HG02759 (cell line): Measurements from ENCODE around the gene DERA.
"Not testable (repeated sequence)": the region's sequence is repeated elsewhere in the genome, so short reads cannot be mapped to it uniquely, and the experiment has no call there.

ENCODE experiments used
- ATAC-seq: cut with Tn5 transposase; IDR thresholded peaks from one replicate; pipeline ENCODE4 v1.9.1; 2021; ENCODE audit warnings: mild to moderate bottlenecking, moderate library complexity; ENCODE audit not compliant: unreplicated experiment

DERA gene

DNA sequence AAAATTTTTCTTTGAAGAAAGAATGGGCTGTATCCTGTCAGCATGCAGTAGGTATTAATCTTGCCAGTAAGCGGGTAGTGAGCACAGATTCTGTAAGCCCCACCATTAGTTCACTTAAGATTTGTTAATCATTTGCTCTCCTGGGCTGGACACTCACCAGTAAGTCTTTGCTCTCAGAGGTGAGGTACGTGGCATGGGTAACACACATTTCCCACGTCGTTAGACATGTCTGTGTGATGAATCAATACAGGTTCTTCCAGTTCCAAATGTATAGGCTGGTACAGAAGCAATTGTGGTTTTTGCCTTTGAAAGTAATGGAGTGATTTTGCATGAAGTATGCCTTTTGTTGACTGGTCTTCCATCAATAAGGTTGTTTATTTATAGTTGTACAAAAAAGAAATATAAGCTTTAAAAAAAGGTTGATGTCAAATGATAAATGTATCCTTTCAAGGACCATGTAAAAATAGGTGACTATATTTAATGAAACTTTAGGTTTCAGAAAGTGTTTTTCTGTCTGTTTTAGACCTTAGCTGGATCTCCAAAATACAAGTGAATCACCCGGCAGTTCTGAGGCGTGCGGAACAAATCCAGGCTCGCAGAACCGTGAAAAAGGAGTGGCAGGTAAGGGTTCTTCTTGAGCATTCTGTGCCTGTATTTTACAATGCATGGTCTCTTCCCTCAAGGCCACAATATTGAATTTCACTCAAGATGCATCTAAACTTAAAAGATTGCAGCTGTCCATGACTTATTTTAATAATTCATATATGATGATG is 45.5 kb downstream of the DERA start:
- no peak for ATAC-seq

DNA sequence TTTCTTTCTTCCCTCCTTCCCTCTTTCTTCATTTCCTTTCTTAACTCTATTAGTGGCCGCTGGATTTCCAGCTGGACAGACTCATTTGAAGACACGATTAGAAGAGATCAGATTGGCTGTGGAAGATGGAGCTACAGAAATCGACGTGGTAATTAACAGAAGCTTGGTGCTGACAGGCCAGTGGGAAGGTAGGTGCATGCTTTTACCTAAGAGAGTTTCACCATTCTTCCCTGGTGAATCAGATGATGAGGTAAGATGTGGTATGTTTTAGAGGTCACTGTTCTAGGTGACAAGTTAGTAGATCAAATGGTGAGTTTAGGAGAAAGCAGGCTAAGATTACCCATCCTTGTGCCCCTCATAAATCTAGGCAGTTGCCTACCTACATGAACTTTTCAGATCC is 51.6 kb downstream of the DERA start:
- no peak for ATAC-seq

DNA sequence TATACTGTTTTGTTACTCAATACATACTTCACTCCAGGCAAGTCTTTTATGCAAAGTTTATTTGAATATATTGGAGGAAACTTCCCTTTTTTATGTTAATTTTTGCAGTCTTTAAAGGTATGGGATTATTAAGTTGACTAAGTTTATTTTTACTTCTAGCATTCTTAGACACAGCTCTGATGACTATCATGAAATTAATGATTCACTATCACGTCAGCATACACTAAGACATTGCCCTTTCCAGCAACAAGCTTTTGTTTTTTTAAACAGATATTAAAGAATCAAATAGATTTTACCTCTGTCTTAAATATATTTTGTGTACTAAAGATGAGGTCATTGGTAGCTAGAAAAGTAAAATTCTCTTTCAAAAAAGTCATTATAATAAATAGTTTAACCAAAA is 52.1 kb downstream of the DERA start:
- no peak for ATAC-seq

DNA sequence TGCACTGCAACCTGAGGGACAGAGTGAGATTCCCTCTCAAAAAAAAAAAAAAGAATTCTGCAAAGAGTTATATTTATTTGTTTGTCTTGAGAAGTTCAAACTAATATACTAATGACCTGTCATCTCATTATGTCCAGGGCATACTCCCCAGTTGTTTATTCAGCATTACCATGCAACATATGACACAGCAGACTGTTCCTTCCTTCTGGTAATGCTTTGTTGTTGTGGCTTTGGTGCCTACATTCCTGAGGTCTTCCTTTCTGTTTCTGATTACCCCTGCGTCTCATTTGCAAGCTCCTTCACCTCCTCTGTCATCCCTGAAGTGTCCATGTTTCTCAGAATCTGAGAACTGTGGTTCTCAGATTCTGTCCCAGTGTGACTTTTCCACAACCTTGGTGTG is 55.3 kb downstream of the DERA start:
- no peak for ATAC-seq

DNA sequence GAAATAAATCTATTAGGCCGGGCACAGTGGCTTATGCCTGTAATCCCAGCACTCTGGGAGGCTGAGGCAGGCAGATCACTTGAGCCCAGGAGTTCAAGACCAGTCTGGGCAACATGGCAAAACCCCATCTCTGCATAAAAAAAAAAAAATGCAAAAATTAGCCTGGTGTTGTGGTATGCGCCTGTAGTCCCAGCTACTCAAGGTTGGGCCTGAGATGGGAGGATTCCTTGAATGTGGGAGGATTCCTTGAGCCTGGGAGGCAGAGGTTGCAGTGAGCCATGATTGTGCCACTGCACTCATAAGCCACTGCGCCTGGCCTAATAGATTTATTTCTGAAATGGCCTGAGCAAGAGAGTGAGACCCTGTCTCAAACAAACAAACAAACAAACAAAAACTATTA is 55.9 kb downstream of the DERA start:
- not testable (repeated sequence) for ATAC-seq

DNA sequence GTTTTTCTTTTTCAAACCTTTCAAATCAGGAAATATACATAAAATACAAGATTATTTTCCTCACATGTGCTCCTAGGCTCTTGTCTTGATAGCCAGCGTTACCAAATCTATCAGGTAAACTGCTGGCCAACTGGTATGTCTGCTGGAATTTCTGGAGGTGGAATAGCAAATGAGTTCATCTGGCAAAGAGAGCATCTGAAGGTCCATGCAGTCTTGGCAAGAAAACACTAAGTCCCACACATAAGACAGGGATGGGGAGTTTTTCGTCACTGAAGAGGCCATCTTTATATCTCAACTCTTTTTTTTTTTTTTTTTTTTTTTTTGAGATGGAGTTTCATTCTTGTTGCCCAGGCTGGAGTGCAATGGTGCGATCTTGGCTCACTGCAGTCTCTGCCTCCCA is 60.1 kb downstream of the DERA start:
- ATAC-seq: no peak

DNA sequence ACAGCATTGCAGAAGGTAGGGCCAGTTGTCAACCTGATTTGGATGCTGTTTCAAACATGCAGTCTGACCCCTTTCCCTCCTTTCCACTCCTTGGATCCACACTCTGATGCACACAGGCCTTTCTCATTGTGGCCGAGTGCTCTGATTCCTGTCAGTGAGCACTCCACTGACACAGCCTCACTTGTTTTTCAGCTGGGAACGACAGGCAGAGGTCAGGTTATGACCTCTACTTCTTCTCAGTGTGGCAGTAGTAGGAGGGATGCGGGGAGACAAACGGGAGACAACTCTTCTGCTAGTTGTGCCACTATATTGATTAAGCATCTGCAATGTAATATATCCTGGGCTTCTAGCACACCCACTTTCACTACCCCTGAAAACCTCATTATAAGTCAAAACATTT is 61.8 kb downstream of the DERA start:
- ATAC-seq: no peak

DNA sequence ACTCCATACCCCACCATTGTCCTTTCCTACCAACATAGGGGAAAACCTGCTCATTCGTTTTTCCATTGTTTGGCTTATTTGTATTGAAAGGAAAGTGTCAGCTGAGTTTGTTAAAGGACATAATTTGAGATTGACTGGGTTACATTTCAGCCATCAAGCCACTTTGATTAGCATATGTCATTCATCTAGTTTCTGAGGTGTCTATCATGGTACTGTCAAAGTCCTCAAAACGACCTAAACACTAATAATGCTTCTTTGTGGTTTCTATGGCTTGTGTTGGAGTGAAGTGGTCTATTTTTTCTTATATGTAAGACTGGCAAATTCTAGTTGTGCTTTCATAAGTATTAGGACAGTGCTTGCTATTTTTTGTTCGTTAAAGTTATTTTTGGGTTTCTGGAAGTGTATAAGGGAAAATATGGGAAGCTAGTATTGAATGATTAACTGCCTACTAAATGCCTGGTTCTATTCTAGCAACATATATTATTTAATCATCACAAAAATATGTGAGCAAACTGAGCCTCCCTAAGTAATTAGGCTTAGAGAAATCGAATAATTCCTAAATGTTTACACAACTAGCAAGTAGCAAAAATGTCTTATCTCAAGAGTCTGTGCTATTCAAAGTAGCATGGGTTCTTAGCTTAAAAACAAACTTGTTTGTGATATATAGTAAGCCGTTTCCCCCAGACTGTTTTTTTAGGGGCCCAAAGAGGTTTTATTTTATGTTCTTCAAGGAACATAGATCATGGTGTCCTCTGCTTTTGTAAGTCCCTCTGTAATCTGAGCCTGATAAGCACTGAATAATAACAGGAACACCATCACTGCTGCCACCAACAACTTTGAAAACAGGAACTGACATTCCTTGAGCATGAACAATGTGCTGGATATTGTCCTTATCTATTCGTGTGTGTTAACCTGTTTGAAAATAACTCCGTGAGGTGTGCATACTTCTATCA is 67.1 kb downstream of the DERA start:
- ATAC-seq: no peak

DNA sequence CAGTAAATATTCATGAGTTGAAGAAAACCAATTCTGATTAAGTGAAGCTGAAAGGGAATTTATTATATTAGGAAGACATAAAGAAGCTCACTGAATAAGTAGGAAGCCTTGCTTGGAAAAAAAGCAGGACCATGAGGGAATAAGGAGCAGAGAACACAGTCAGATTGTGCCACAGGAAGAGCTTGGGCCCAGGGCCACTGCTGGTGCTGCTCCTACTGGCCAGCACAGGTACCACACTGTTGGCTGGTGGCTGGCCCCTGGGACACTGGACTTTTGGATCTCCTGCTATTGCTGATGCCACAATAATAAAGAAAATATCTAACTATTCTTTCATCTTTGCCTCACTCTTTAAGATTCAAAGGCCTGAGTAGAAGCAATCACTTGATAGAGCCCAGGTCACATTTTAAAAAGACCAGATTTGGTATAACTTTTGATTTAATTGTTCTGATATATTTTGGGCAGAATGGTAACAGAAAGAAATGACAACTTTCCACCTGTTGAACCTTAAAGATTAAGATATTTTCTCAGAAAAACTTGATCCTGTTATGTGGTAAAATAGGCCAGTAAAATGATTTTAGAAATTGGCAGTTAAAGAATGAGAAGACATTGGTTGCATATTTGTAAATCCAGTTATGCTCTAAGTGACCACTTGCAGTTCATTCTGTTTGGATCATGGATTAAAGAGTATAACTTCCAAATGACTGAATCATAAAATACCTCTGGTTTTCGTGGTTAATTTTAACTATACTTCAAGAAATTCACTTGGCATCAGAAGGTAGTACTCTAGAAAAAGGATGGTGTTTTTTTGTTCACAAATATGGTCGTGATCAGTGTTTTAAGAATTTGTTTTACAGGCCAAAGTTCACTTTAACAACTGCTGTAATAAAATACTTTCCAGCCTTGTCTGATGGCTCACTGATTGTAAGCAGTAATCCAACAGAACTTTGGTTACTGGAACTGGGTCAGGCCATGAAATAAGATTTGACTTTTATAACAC is 68.3 kb downstream of the DERA start:
- peak; percentile 74 for ATAC-seq

DNA sequence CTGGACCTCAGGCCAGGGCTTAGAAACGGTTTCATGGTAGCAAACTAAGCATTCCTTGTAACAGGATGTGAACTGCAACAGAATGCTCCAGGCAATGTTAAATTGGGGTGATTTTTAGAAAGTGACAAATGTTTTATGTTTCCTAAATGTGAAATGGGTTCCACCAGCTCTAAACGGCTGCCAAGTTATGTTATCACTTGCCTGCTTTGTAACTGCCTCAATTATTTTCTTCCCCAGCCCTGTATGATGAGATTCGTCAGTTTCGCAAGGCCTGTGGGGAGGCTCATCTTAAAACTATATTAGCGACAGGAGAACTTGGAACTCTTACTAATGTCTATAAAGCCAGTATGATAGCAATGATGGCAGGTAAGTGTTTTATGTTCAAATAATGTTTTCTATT is 70.9 kb downstream of the DERA start:
- no peak for ATAC-seq

DNA sequence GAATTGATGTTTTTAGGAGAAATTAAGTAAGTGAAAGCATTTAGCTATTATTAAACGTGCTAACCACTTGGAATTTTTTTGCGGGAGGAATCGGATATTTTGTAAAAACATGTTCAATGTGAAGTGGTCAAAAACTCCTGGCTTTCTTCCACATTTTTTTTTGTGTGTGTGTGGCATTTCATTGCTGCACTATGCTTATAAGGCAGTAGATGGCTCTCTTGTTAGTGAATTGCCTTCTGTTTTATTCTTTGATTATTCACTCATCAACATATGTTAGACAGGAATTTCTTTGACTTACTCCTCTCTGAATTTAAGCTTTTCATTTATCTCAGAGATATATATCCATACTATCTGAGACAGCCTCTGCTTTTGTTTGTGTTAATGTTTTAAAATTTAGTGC is 71.3 kb downstream of the DERA start:
- ATAC-seq: no peak

DNA sequence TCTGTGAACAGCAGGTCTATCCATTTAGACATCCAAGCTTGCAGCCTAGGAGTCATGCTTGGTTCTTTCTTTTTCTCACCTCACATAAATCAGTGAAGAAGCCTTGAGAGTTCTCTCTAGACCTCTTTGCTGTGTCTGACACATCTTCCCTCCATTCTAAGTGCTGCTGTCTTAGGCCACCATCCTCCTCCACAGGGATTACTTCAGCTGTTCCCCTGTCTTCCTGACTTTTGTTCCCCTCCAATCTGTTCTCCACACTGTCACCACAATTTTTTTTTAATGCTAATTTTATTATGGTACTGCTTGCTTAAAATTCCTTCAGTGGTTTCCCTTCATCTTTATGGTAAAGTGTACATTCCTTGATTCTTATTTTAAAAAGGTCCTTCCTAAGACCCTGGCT is 71.8 kb downstream of the DERA start:
- ATAC-seq: no peak

DNA sequence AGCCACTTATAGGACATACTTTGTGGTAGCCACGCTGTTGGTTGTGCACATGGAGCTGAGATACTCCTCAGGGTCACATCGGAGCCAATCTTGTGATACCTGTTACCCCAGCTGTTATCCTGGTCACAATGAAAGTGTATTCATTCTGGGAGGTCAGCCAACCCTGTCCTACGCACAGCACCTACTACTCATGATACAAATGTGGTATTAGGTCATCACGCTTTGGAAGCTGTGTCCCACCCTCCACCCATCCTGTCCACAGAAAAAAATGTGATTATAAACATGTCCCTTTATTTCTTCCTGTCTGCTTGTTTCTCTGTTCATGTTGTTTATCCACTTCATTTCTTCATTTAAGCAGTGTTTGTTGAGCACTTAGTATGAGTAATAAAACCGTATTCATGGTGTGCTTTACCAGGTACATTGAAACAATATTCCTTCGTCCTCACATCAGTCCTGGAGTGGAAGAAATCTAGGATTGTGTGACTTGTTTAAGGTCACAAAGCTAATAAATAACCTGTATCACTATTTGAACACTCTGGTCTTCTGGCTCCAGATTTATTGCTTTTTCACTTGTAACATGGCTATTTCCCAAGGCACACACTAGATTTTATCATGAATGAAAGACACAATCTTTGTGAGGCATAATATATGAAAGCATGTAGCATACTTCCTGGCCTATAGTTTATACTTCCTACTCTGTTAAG is 73.1 kb downstream of the DERA start:
- ATAC-seq: no peak

DNA sequence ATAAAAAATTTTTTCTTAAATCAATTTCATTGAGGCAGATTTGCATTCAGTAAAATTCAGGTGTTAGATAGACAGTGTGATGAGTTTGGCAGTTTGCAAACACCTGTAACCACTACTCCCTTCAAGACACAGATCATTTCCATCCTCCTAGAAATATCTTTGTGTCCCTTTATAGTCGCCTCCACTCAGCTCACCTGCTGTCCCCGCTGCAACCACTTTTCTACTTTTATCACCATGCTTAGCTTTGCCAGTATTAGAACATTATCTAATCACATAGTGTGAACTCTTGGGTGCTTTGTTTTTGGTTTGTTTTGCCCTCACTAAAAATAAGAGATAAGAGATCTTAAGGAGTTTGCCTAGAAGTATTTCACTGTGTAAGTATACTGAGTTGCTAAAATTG is 73.8 kb downstream of the DERA start:
- ATAC-seq: no peak

DNA sequence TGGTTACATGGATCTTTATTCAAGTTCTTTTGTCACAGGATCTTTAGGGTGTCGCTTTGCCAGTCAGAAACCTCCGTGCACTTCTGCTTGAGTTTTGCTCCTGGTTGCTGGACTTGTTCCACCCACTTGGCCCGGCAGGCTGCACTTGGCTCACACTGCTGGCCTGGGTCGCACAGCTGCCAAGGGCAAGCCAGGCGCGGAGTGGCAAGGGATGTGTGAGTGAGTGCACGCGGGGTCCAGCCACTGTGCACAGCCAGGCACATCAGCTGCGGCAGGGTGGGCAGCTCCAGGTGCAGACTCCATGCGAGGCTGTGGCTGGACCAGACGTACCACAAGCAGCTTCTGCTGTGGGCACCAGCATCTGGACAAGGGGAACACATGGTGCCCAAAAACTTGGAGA is 76.6 kb downstream of the DERA start:
- no peak for ATAC-seq

DNA sequence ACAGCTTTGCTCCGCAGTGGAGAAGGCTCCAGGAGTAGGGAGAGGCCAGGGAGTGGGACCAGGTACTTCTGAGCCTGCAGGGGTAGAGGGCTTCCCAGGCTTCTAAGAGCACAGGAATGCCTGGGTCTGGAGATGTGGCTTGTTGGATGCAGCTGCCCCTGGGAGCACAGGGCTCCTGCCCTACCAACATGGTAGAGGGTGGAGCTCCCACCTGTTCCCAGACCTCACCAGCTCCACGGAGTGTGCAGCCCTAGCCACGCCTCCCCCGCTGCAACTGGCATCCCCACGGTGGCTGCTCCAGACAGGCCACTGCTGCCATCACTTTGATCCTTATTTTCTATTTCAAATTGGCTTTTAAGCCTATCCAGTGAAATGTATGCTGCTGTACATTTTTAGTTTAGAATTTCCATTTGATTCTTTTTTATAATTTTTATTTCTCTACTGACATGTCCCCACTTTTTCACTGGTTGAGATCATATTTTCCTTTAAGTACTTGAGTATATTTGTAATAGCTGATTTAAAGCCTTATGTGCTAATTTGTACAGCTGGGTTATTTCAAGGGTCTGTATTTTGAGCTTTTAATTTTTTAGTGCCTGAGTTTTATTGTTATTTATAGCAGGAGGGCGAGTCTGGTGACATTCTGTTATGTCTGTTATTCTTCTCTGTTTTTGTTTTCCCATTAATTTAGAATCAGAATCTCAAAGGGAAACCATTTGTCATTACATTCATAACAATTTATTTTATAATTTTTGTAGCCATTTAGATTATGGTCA is 78.0 kb downstream of the DERA start:
- ATAC-seq: no peak

DNA sequence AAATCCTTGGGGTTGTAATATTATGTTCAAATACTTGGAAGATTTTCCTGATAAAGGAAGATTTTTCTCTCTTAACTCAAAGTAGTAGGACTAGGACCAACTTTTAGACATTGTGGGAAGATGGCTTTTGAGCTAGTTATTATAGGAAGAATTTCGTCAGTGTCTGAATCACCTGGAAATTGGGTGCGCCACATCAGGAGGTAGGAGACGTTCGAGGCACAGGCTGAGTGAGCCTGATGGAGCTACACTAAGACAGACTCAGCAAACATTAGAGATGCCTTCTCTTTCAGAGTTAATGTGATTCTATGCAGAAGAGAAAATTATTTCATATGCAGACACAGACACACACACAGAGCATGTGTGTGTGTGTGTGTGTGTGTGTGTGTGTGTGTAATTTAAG is 84.7 kb downstream of the DERA start:
- no peak for ATAC-seq

DNA sequence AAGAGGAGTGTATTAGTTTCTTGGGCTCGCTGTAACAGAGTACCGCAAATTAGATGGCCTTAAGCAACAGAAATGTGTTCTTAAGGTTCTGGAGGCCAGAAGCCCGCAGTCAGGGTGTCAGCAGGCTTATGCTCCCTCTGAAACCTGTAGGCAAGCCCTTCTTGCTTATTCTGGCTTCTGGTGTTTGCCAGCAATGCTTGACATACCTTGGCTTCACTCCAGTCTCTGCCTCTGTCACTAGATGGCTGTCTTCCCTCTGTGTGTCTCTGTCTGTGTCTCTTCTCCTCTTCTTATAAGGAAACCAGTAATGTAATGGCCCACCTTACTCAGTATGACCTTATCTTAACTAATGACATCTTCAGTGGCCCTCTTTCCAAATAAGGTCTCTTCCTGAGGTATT is 85.1 kb downstream of the DERA start:
- no peak for ATAC-seq

DNA sequence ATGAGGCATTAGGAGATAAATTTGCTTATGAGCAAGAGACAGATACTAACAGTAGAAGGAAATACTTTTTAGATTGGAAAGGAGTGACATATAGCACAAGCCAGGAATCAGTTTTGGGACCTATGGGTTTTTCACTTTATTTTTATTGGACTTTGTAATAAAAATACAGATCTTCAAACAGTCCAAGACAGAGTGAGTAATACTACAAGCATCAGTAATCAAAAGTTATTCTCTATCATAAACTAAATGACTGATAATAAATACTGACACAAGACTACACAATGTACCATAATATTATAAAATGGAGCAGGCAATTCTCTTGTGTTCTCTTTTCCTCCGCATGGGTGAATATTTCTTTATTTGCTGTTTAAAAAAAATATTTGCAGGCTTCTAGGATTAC is 85.8 kb downstream of the DERA start:
- no peak for ATAC-seq

DNA sequence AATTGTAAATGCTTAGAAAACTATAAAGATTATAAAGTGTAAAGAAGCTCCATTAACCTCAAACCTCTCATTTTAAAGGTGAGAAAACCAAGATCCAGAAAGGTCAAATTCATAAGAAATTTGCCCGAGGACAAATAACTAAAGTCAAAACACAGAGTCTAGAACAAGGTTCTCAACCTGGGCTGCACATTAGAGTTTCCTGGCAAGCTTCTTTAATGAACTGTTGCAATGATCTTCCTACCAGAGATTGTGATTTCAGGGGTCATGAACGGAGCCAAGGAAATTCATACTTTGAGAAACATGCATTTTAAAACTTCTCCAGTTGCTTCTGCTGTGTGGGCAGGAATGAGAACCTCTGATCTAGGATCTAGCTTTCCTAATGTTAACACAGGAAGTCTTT is 86.8 kb downstream of the DERA start:
- no peak for ATAC-seq
